ENCODE results near the gene PLCB4. TPM values are rescaled to one million over a fixed set of nuclear protein-coding genes. Genes with fewer than 3 reads are reported as not detected.

Gene PLCB4
- total and polyA plus RNA-seq, 2 donors (not counting 1 experiment from before 2014, with no cell fraction given): 7.3 to 13.7 TPM

GRCh38 chr20:9228774-9229450 is 160.0 kb downstream of the PLCB4 start:
- Histone ChIP-seq H3K36me3 (ENCODE audit: control insufficient read depth, insufficient read depth, low read length) (no peaks in the 10 kb centered on the region), H3K4me2 (ENCODE audit: extremely low read depth, insufficient read depth, low read length) (no peak overlapping the region), H3K27me3 (ENCODE audit: control insufficient read depth, insufficient read depth, low read length) (no peaks in the 10 kb centered on the region), H3K4me1 (ENCODE audit: control insufficient read depth, extremely low read depth, insufficient read depth, low read length) (no peaks in the 10 kb centered on the region), H3K79me2 (ENCODE audit: control insufficient read depth, insufficient read depth, low read length) (no peaks in the 10 kb centered on the region), H2AFZ (ENCODE audit: low read length) (no peak overlapping the region), H3K4me3 (replicated peaks in 1 of 4; ENCODE audit: control extremely low read depth in 1 of 4, insufficient read depth in 1 of 4, low read depth in 3 of 4, low read length in 4 of 4) (no peak overlapping the region), H3K27ac (ENCODE audit: insufficient read depth, low read length) (no peak overlapping the region), H3K9me3 (ENCODE audit: control insufficient read depth, insufficient read depth, low read depth, low read length) (no peaks in the 10 kb centered on the region), H3K9ac (ENCODE audit: insufficient read depth, low read length) (no peak overlapping the region), H4K20me1 (ENCODE audit: control insufficient read depth, extremely low read depth, insufficient read depth, low read length) (no peaks in the 10 kb centered on the region)
- DNase-seq (ENCODE audit: low read depth in 2 of 2): peak in 1 of 2 donors; percentile 8
- TF ChIP-seq CTCF (conservative IDR thresholded peaks at IDR 0.05 in 1 of 2, IDR thresholded peaks at IDR 0.05 in 1 of 2; ENCODE audit: low read depth in 1 of 2, low read length in 2 of 2) (no peak), EZH2 (IDR thresholded peaks at IDR 0.05; ENCODE audit: low read length, missing control alignments) (no peak)

- DNase-seq (ENCODE audit: low read depth in 2 of 2): no peak
- H3K4me3 ChIP-seq (replicated peaks in 1 of 4; ENCODE audit: control extremely low read depth in 1 of 4, insufficient read depth in 1 of 4, low read depth in 3 of 4, low read length in 4 of 4): no peak overlapping the region
These were observed 161.5 kb downstream of the PLCB4 start for GRCh38 chr20:9230406-9230805.

GRCh38 chr20:9233804-9234203 is 164.9 kb downstream of the PLCB4 start:
- Histone ChIP-seq H3K4me3 (replicated peaks in 1 of 4; ENCODE audit: control extremely low read depth in 1 of 4, insufficient read depth in 1 of 4, low read depth in 3 of 4, low read length in 4 of 4) (no peak overlapping the region), H3K4me2 (ENCODE audit: extremely low read depth, insufficient read depth, low read length) (no peak overlapping the region), H3K27ac (ENCODE audit: insufficient read depth, low read length) (no peak overlapping the region), H3K79me2 (ENCODE audit: control insufficient read depth, insufficient read depth, low read length) (no peaks in the 10 kb centered on the region), H4K20me1 (ENCODE audit: control insufficient read depth, extremely low read depth, insufficient read depth, low read length) (no peaks in the 10 kb centered on the region), H3K9me3 (ENCODE audit: control insufficient read depth, insufficient read depth, low read depth, low read length) (no peaks in the 10 kb centered on the region), H3K36me3 (ENCODE audit: control insufficient read depth, insufficient read depth, low read length) (no peaks in the 10 kb centered on the region), H3K27me3 (ENCODE audit: control insufficient read depth, insufficient read depth, low read length) (no peaks in the 10 kb centered on the region), H2AFZ (ENCODE audit: low read length) (no peak overlapping the region), H3K9ac (ENCODE audit: insufficient read depth, low read length) (no peak overlapping the region), H3K4me1 (ENCODE audit: control insufficient read depth, extremely low read depth, insufficient read depth, low read length) (no peaks in the 10 kb centered on the region)
- no peak for DNase-seq (ENCODE audit: low read depth in 2 of 2)
- TF ChIP-seq EZH2 (IDR thresholded peaks at IDR 0.05; ENCODE audit: low read length, missing control alignments) (no peak), CTCF (conservative IDR thresholded peaks at IDR 0.05 in 1 of 2, IDR thresholded peaks at IDR 0.05 in 1 of 2; ENCODE audit: low read depth in 1 of 2, low read length in 2 of 2) (no peak)

More at GRCh38 chr20:9230406-9230805, 161.5 kb downstream of the PLCB4 start:
- no peaks in the 10 kb centered on the region for H4K20me1 ChIP-seq (ENCODE audit: control insufficient read depth, extremely low read depth, insufficient read depth, low read length)
- no peak overlapping the region for H3K27ac ChIP-seq (ENCODE audit: insufficient read depth, low read length)
- TF ChIP-seq EZH2 (IDR thresholded peaks at IDR 0.05; ENCODE audit: low read length, missing control alignments) (no peak), CTCF (conservative IDR thresholded peaks at IDR 0.05 in 1 of 2, IDR thresholded peaks at IDR 0.05 in 1 of 2; ENCODE audit: low read depth in 1 of 2, low read length in 2 of 2) (no peak)
- no peaks in the 10 kb centered on the region for H3K9me3 ChIP-seq (ENCODE audit: control insufficient read depth, insufficient read depth, low read depth, low read length)
- H3K27me3 ChIP-seq (ENCODE audit: control insufficient read depth, insufficient read depth, low read length): no peaks in the 10 kb centered on the region
- H3K79me2 ChIP-seq (ENCODE audit: control insufficient read depth, insufficient read depth, low read length): no peaks in the 10 kb centered on the region
- no peak overlapping the region for H2AFZ ChIP-seq (ENCODE audit: low read length)
- no peak overlapping the region for H3K9ac ChIP-seq (ENCODE audit: insufficient read depth, low read length)
- no peaks in the 10 kb centered on the region for H3K36me3 ChIP-seq (ENCODE audit: control insufficient read depth, insufficient read depth, low read length)
- H3K4me1 ChIP-seq (ENCODE audit: control insufficient read depth, extremely low read depth, insufficient read depth, low read length): no peaks in the 10 kb centered on the region
- H3K4me2 ChIP-seq (ENCODE audit: extremely low read depth, insufficient read depth, low read length): no peak overlapping the region

Measured in fibroblast of lung (primary cell).